GM12891 (cell line): ENCODE results near the gene TRPC4.
"Not testable (repeated sequence)": the region's sequence is repeated elsewhere in the genome, so short reads cannot be mapped to it uniquely, and the experiment has no call there.

Experiments
- DNase-seq: peaks from one replicate; pipeline ENCODE4 v3.0.0; 2011; ENCODE audit warnings: low spot score; ENCODE audit not compliant: insufficient read length
- FAIRE-seq: peaks from 2 replicates; lab custom pipeline; 2011; peaks lifted over from hg19 to GRCh38; lab: Jason Lieb, UNC
- PAX5 ChIP-seq: IDR thresholded peaks from 2 replicates; pipeline ENCODE4 v1.6.1; 2011; ENCODE audit warnings: low read length, moderate library complexity, mild to moderate bottlenecking; ENCODE audit not compliant: insufficient read depth, severe bottlenecking
- POLR2A ChIP-seq: IDR thresholded peaks from 2 replicates; pipeline ENCODE4 v1.6.1; 2011; ENCODE audit warnings: low read depth, low read length, control low read depth
- POLR2AphosphoS5 ChIP-seq: IDR thresholded peaks from 2 replicates; pipeline ENCODE4 v1.6.1; 2011; ENCODE audit warnings: low read depth, low read length, control low read depth
- POU2F2 ChIP-seq: IDR thresholded peaks from 2 replicates; pipeline ENCODE4 v1.6.1; 2011; ENCODE audit warnings: low read depth, mild to moderate bottlenecking, control low read depth, low read length, moderate library complexity
- SPI1 ChIP-seq: IDR thresholded peaks from 2 replicates; pipeline ENCODE4 v1.6.1; 2011; ENCODE audit warnings: low read depth, low read length, control low read depth
- TAF1 ChIP-seq: IDR thresholded peaks from 2 replicates; pipeline ENCODE4 v1.6.1; 2011; ENCODE audit warnings: low read depth, low read length, control low read depth

The TRPC4 gene

GRCh38 chr13:37596805-37597204 lies 272.8 kb downstream of the TRPC4 start:
- FAIRE-seq = no peak
- no peak for DNase-seq
- TF ChIP-seq POLR2A (no peak), TAF1 (no peak), POU2F2 (no peak), PAX5 (no peak), POLR2AphosphoS5 (no peak), SPI1 (no peak)

- TF ChIP-seq POLR2A (no peak), TAF1 (no peak), POU2F2 (no peak), PAX5 (no peak), POLR2AphosphoS5 (no peak), SPI1 (no peak)
- DNase-seq (no peak), FAIRE-seq (no peak)
These were observed 274.4 kb downstream of the TRPC4 start for GRCh38 chr13:37595162-37595561.

- TF ChIP-seq TAF1 (no peak), SPI1 (no peak), POLR2A (no peak), POLR2AphosphoS5 (no peak), POU2F2 (no peak), PAX5 (no peak)
- FAIRE-seq (no peak), DNase-seq (no peak)
These were observed 275.0 kb downstream of the TRPC4 start for GRCh38 chr13:37594550-37594949.

GRCh38 chr13:37589381-37589780 lies 280.2 kb downstream of the TRPC4 start:
- DNase-seq, FAIRE-seq: not testable (repeated sequence)

- no peak for TF ChIP-seq POLR2A
- no peak for TF ChIP-seq POU2F2
- no peak for TF ChIP-seq TAF1
- no peak for TF ChIP-seq SPI1
- TF ChIP-seq POLR2AphosphoS5 = no peak
- no peak for TF ChIP-seq PAX5
- FAIRE-seq (no peak), DNase-seq (no peak)
These were observed 282.3 kb downstream of the TRPC4 start for GRCh38 chr13:37587236-37587635.
